SK-N-SH treated with all-trans-retinoic acid at 6 μM for 48 hours (cell line): ENCODE results near the gene FGGY.

Experiments used
- ATAC-seq: fragments of 200-7000 bp; cut with Tn5 transposase; 3 replicates; pipeline ENCODE4 v1.9.1; 2020; ENCODE audit warnings: mild to moderate bottlenecking, moderate library complexity
- ARNTL ChIP-seq: fragments of 450-650 bp; formaldehyde crosslinking; IDR thresholded peaks from 2 replicates; pipeline ENCODE4 v1.5.0; 2020; ENCODE audit warnings: low read depth, mild to moderate bottlenecking, moderate library complexity, borderline replicate concordance
- BACH2 ChIP-seq: fragments of 250-450 bp; sonication (Bioruptor Pico); IDR thresholded peaks from 2 replicates; pipeline ENCODE4 v1.9.0; 2021; ENCODE audit warnings: mild to moderate bottlenecking, borderline replicate concordance
- CSDC2 ChIP-seq: fragments of 250-450 bp; sonication (Bioruptor Pico); IDR thresholded peaks from 2 replicates; pipeline ENCODE4 v1.5.0; 2020; ENCODE audit warnings: mild to moderate bottlenecking, moderate library complexity
- ESRRG ChIP-seq: fragments of 250-450 bp; sonication (Bioruptor Pico); IDR thresholded peaks from 2 replicates; pipeline ENCODE4 v1.6.1; 2021; ENCODE audit warnings: mild to moderate bottlenecking
- GLIS3 ChIP-seq: fragments of 250-450 bp; sonication (Bioruptor Pico); IDR thresholded peaks from 2 replicates; pipeline ENCODE4 v1.5.0; 2020; ENCODE audit warnings: mild to moderate bottlenecking, moderate library complexity
- ISL1 ChIP-seq: fragments of 250-450 bp; sonication (Bioruptor Pico); IDR thresholded peaks from 2 replicates; pipeline ENCODE4 v2.1.2; 2022; ENCODE audit warnings: mild to moderate bottlenecking, moderate library complexity
- OSR1 ChIP-seq: fragments of 250-450 bp; sonication (Bioruptor Pico); IDR thresholded peaks from 2 replicates; pipeline ENCODE4 v1.8.0; 2022; ENCODE audit warnings: moderate library complexity, mild to moderate bottlenecking, inconsistent platforms
- RARB ChIP-seq: fragments of 250-450 bp; sonication (Bioruptor Pico); IDR thresholded peaks from 2 replicates; pipeline ENCODE4 v1.8.0; 2021; ENCODE audit warnings: mild to moderate bottlenecking, moderate library complexity
- SNAI2 ChIP-seq: fragments of 250-450 bp; sonication (Bioruptor Pico); IDR thresholded peaks from 2 replicates; pipeline ENCODE4 v1.5.0; 2020; ENCODE audit warnings: mild to moderate bottlenecking, moderate library complexity
- TCF4 ChIP-seq: fragments of 250-450 bp; sonication (Bioruptor Pico); IDR thresholded peaks from 2 replicates; pipeline ENCODE4 v1.8.0; 2021; ENCODE audit warnings: mild to moderate bottlenecking, moderate library complexity, borderline replicate concordance
- TOX ChIP-seq: fragments of 250-450 bp; sonication (Bioruptor Pico); IDR thresholded peaks from 2 replicates; pipeline ENCODE4 v1.8.0; 2021; ENCODE audit warnings: mild to moderate bottlenecking, moderate library complexity, borderline replicate concordance
- ZC3H10 ChIP-seq: fragments of 250-450 bp; sonication (Bioruptor Pico); IDR thresholded peaks from 2 replicates; pipeline ENCODE4 v1.5.1; 2021; ENCODE audit warnings: mild to moderate bottlenecking, moderate library complexity
- ZFP3 ChIP-seq: fragments of 250-450 bp; sonication (Bioruptor Pico); IDR thresholded peaks from 2 replicates; pipeline ENCODE4 v1.5.0; 2020; ENCODE audit warnings: mild to moderate bottlenecking, moderate library complexity
- ZFP30 ChIP-seq: fragments of 450-650 bp; formaldehyde crosslinking; IDR thresholded peaks from 2 replicates; pipeline ENCODE4 v1.5.0; 2022; ENCODE audit warnings: mild to moderate bottlenecking, moderate library complexity
- ZNF565 ChIP-seq: fragments of 450-650 bp; formaldehyde crosslinking; conservative IDR thresholded peaks from 2 replicates; pipeline ENCODE4 v1.5.0; 2020; ENCODE audit warnings: low read depth, mild to moderate bottlenecking, moderate library complexity
- ZNF70 ChIP-seq: fragments of 450-650 bp; formaldehyde crosslinking; IDR thresholded peaks from 2 replicates; pipeline ENCODE4 v1.5.0; 2020; ENCODE audit warnings: mild to moderate bottlenecking, moderate library complexity
- ZNF8 ChIP-seq: fragments of 450-650 bp; formaldehyde crosslinking; IDR thresholded peaks from 2 replicates; pipeline ENCODE4 v1.5.0; 2020; ENCODE audit warnings: mild to moderate bottlenecking, moderate library complexity
- TF ChIP-seq, protein P1 (sequence below): fragments of 250-450 bp; sonication (Bioruptor Pico); IDR thresholded peaks from 2 replicates; pipeline ENCODE4 v1.8.0; 2021; ENCODE audit warnings: low read depth, mild to moderate bottlenecking, moderate library complexity, borderline replicate concordance
- TF ChIP-seq, protein P2 (sequence below): fragments of 250-450 bp; sonication (Bioruptor Pico); IDR thresholded peaks from 2 replicates; pipeline ENCODE4 v1.5.1; 2020; ENCODE audit warnings: low read depth, mild to moderate bottlenecking, moderate library complexity
- TF ChIP-seq, protein P3 (sequence below): fragments of 250-450 bp; sonication (Bioruptor Pico); IDR thresholded peaks from 2 replicates; pipeline ENCODE4 v1.5.0; 2020; ENCODE audit warnings: mild to moderate bottlenecking, moderate library complexity

Gene FGGY

DNA sequence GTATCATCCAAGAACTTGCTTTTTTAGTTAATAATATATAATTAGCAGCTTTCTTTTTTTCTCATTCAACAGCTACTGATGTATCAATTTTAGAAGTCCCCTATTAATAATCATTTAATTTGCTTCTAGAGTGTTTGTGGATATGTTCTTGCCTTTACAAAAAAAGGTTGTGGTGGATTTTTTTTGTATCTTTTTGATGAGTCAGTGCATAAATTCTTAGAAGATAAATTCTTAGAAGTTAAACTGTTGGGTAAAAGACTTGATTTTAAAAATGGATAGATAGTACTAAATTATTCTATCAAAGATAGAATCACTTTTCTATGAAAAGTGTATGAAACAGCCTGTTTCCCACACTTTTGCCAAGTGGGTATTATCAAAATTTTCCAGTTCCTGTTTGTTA lies 11.9 kb downstream of the FGGY start (continued):
- TF ChIP-seq, protein P1, sequence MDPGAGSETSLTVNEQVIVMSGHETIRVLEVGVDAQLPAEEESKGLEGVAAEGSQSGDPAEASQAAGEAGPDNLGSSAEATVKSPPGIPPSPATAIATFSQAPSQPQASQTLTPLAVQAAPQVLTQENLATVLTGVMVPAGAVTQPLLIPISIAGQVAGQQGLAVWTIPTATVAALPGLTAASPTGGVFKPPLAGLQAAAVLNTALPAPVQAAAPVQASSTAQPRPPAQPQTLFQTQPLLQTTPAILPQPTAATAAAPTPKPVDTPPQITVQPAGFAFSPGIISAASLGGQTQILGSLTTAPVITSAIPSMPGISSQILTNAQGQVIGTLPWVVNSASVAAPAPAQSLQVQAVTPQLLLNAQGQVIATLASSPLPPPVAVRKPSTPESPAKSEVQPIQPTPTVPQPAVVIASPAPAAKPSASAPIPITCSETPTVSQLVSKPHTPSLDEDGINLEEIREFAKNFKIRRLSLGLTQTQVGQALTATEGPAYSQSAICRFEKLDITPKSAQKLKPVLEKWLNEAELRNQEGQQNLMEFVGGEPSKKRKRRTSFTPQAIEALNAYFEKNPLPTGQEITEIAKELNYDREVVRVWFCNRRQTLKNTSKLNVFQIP (CRISPR knock-in tag), result no peak
- TF ChIP-seq GLIS3 (CRISPR knock-in tag), result no peak
- no peak for TF ChIP-seq SNAI2 (CRISPR knock-in tag)
- TF ChIP-seq ZNF70 (CRISPR knock-in tag), result no peak
- no peak for TF ChIP-seq OSR1 (CRISPR knock-in tag)
- TF ChIP-seq, protein P2, sequence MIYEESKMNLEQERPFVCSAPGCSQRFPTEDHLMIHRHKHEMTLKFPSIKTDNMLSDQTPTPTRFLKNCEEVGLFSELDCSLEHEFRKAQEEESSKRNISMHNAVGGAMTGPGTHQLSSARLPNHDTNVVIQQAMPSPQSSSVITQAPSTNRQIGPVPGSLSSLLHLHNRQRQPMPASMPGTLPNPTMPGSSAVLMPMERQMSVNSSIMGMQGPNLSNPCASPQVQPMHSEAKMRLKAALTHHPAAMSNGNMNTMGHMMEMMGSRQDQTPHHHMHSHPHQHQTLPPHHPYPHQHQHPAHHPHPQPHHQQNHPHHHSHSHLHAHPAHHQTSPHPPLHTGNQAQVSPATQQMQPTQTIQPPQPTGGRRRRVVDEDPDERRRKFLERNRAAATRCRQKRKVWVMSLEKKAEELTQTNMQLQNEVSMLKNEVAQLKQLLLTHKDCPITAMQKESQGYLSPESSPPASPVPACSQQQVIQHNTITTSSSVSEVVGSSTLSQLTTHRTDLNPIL (CRISPR knock-in tag), result no peak
- TF ChIP-seq ZFP30 (CRISPR knock-in tag), result no peak
- TF ChIP-seq, protein P3, sequence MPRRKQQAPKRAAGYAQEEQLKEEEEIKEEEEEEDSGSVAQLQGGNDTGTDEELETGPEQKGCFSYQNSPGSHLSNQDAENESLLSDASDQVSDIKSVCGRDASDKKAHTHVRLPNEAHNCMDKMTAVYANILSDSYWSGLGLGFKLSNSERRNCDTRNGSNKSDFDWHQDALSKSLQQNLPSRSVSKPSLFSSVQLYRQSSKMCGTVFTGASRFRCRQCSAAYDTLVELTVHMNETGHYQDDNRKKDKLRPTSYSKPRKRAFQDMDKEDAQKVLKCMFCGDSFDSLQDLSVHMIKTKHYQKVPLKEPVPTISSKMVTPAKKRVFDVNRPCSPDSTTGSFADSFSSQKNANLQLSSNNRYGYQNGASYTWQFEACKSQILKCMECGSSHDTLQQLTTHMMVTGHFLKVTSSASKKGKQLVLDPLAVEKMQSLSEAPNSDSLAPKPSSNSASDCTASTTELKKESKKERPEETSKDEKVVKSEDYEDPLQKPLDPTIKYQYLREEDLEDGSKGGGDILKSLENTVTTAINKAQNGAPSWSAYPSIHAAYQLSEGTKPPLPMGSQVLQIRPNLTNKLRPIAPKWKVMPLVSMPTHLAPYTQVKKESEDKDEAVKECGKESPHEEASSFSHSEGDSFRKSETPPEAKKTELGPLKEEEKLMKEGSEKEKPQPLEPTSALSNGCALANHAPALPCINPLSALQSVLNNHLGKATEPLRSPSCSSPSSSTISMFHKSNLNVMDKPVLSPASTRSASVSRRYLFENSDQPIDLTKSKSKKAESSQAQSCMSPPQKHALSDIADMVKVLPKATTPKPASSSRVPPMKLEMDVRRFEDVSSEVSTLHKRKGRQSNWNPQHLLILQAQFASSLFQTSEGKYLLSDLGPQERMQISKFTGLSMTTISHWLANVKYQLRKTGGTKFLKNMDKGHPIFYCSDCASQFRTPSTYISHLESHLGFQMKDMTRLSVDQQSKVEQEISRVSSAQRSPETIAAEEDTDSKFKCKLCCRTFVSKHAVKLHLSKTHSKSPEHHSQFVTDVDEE (CRISPR knock-in tag), result no peak
- no peak for TF ChIP-seq ZC3H10
- TF ChIP-seq ESRRG (CRISPR knock-in tag), result no peak

DNA sequence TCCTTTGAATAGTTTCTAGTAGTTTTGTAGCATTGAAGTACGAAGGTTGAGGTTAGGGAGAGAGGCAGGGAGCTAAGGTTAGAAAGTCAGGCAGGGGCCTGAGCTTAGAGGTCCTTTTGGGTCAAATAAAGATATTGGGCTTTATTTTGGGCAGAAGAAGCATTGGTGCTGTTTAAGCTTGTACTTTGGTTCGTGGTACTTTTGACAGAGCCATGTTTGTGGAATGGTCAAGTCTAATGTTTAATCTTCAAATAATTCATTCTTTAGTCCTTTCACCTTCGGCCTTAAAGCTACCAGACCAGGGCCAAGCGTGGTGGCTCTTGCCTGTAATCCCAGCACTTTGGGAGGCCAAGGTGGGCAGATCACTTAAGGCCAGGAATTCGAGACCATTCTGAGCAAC lies 12.5 kb downstream of the FGGY start:
- ATAC-seq, result no peak

DNA sequence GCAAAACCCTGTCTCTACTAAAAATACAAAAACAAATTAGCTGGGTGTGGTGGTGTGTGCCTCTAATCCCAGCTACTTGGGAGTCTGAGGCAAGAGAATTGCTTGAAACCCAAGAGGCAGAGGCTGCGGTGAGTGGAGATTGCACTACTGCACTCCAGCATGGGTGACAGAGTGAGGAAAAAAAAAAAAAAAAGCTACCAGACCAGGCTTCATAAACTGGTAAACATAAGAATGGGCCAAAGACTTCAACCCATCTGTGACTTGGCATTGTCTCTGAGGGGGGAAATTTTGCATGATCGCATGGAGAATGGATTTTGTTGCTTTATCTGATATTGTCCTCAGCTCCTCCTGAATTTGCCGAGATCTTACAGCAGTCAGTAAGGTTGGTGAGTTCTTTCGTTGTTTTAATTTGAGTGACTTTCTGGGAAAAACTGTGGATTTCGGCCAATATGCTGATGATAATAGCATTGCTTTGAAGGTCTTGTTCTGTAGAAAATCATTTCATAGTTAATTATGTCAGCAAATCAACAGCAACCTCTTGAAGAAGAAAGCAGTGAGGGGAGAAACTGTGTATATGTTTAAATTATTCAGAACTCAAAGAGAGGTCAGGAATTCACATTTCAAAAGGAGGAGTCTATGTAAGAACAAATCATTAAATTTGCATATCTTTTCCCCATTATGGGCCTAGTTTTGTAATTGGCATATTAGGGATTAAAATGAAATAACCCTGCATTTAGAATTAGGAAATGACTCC lies 13.1 kb downstream of the FGGY start:
- no peak for ATAC-seq
- TF ChIP-seq CSDC2 (no peak), ISL1 (CRISPR knock-in tag) (no peak), ZNF565 (CRISPR knock-in tag) (no peak), ESRRG (CRISPR knock-in tag) (no peak), BACH2 (CRISPR knock-in tag) (no peak), ARNTL (no peak), ZNF70 (CRISPR knock-in tag) (no peak)

More for the DNA sequence above, 12.5 kb downstream of the FGGY start:
- TF ChIP-seq ZNF8 (CRISPR knock-in tag) (no peak), BACH2 (CRISPR knock-in tag) (no peak), ZFP3 (CRISPR knock-in tag) (no peak), ISL1 (CRISPR knock-in tag) (no peak), CSDC2 (no peak), TOX (CRISPR knock-in tag) (no peak), SNAI2 (CRISPR knock-in tag) (no peak), GLIS3 (CRISPR knock-in tag) (no peak), RARB (CRISPR knock-in tag) (no peak), TCF4 (CRISPR knock-in tag) (no peak), ZNF565 (CRISPR knock-in tag) (no peak)
- TF ChIP-seq, protein P3 (CRISPR knock-in tag), result no peak
- TF ChIP-seq, all 23 proteins: peak for 0
